HepG2 (cell line): ENCODE data around the gene GATA1. TPM values are rescaled to one million over a fixed set of nuclear protein-coding genes. Genes with fewer than 3 reads are reported as not detected.

Experiments used
- ARNT ChIP-seq: fragments of 450-650 bp; IDR thresholded peaks from 2 replicates; pipeline ENCODE4 v1.6.1; 2017
- BHLHE40 ChIP-seq: IDR thresholded peaks from 2 replicates; pipeline ENCODE4 v1.6.1; 2011; ENCODE audit warnings: low read length, improper control_type of control experiment
- FOXC1 ChIP-seq: sonication (generic); formaldehyde crosslinking; IDR thresholded peaks from 2 replicates; pipeline ENCODE4 v1.8.0; 2022; ENCODE audit warnings: mild to moderate bottlenecking, missing genetic modification reagents, borderline replicate concordance
- KAT2B ChIP-seq: fragments of 150-350 bp; IDR thresholded peaks from 2 replicates; pipeline ENCODE4 v1.6.1; 2014; ENCODE audit warnings: low read depth, low read length, borderline replicate concordance
- RBFOX2 ChIP-seq: fragments of 200-400 bp; formaldehyde crosslinking; IDR thresholded peaks from 2 replicates; pipeline ENCODE4 v1.6.1; 2017; ENCODE audit warnings: low read depth, mild to moderate bottlenecking, low read length
- SALL1 ChIP-seq: sonication (generic); formaldehyde crosslinking; IDR thresholded peaks from 2 replicates; pipeline ENCODE4 v1.8.0; 2022; ENCODE audit warnings: mild to moderate bottlenecking, missing genetic modification reagents
- TMF1 ChIP-seq: sonication (generic); formaldehyde crosslinking; IDR thresholded peaks from 2 replicates; pipeline ENCODE4 v1.8.1; 2022; ENCODE audit warnings: low read depth, missing genetic modification reagents
- ZKSCAN8 ChIP-seq: IDR thresholded peaks from 2 replicates; pipeline ENCODE4 v1.6.1; 2016; ENCODE audit warnings: borderline replicate concordance, missing genetic modification reagents, missing compliant biosample characterization
- ZNF274 ChIP-seq: sonication (generic); formaldehyde crosslinking; IDR thresholded peaks from 2 replicates; pipeline ENCODE4 v1.5.1; 2020; ENCODE audit warnings: mild to moderate bottlenecking, missing genetic modification reagents
- ZNF317 ChIP-seq: sonication (generic); formaldehyde crosslinking; IDR thresholded peaks from 2 replicates; pipeline ENCODE4 v1.5.0; 2020; ENCODE audit warnings: mild to moderate bottlenecking, missing genetic modification reagents
- ZNF746 ChIP-seq: sonication (generic); formaldehyde crosslinking; IDR thresholded peaks from 2 replicates; pipeline ENCODE4 v1.8.0; 2022; ENCODE audit warnings: mild to moderate bottlenecking, missing genetic modification reagents
- ZNF781 ChIP-seq: sonication (generic); formaldehyde crosslinking; IDR thresholded peaks from 2 replicates; pipeline ENCODE4 v1.5.1; 2020; ENCODE audit warnings: borderline replicate concordance, mild to moderate bottlenecking, missing genetic modification reagents; ENCODE audit errors: not compliant biosample characterization
- ZNF841 ChIP-seq: sonication (generic); formaldehyde crosslinking; IDR thresholded peaks from 2 replicates; pipeline ENCODE4 v1.8.1; 2023; ENCODE audit warnings: missing genetic modification reagents, borderline replicate concordance
- polyA plus RNA-seq, 8 experiments: library from polyadenylated mRNA; depleted of rRNA in 3 of 8; stranded (reverse) in 7 of 8; unstranded in 1 of 8; fragments of >200 nt; fragmentation: Illumina TruSeq in 4 of 8; extraction: Trizol in 4 of 8; gene quantifications; 2 replicates each; pipeline versions ENCODE4 v1.2.1 to v1.2.3, GENCODE V29; 2011 to 2016; ENCODE audit warnings: low read depth in 4 of 8, missing spikeins in 1 of 8, mixed read lengths in 1 of 8; ENCODE audit not compliant: insufficient read depth in 1 of 8
- total RNA-seq, 5 experiments: library from RNA; depleted of rRNA; stranded (reverse); fragments of >200 nt; fragmentation: Illumina TruSeq; extraction: Trizol; gene quantifications; 2 replicates each; pipeline ENCODE4 v1.2.3, GENCODE V29; 2016; ENCODE audit warnings: low read depth in 1 of 5
- TF ChIP-seq, protein P1 (sequence below): sonication (generic); formaldehyde crosslinking; IDR thresholded peaks from 2 replicates; pipeline ENCODE4 v1.4.0; 2020; ENCODE audit warnings: mild to moderate bottlenecking, missing genetic modification reagents
- TF ChIP-seq, protein P2 (sequence below), 2 experiments: sonication (generic) in 1 of 2; formaldehyde crosslinking in 1 of 2; IDR thresholded peaks; 2 replicates each; pipeline versions ENCODE4 v1.4.0 to v1.6.1; 2016 to 2020; ENCODE audit warnings: borderline replicate concordance in 1 of 2, low read depth in 1 of 2, mild to moderate bottlenecking in 1 of 2, missing genetic modification reagents in 1 of 2
- TF ChIP-seq, protein P3 (sequence below): IDR thresholded peaks from 2 replicates; pipeline ENCODE4 v1.4.0; 2020; ENCODE audit warnings: mild to moderate bottlenecking, missing genetic modification reagents
- TF ChIP-seq, protein P4 (sequence below): sonication (generic); formaldehyde crosslinking; IDR thresholded peaks from 2 replicates; pipeline ENCODE4 v1.4.0; 2020; ENCODE audit warnings: missing genetic modification reagents

GATA1 gene
- total and polyA plus RNA-seq, 2 of the 13 experiments (the other 11 are each of a cell fraction or from before 2014, with no cell fraction given), result 0.13 TPM; not detected in 1

DNA sequence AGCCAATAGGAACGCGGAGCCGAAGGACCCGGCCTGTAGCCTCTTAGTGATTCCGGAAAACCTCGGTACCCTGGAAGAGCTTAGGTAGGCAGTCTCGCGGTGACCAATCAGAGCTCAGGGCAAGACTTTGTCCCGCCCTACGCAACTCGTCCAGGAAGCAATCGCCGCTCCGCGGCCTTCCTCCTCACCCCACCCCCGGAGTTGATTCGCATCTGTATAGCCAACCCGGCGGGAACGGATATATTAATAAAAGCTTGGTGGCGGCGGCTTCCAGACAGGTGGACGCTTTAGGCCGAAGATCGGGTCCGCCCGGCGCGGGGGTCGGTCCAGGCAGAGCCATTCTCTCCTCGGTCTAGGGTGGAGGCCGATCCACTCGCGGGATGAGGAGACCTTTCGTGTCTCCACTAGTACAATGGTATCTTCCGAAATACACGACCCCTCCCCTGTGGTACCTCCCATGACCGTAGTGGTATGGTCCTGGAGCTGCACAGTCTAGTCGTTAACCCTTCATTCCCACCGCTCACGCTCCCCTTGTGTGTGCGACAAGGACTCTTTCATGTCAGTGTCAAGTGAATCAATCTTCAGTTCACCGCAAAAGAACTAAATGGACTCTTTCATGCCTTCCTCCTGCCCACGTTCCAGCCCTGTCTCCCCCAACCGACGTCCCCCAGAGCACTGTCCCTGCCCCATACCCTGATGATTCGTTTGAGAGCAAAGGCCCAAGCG, 49.0 kb upstream of the GATA1 start (continued):
- TF ChIP-seq, protein P1, sequence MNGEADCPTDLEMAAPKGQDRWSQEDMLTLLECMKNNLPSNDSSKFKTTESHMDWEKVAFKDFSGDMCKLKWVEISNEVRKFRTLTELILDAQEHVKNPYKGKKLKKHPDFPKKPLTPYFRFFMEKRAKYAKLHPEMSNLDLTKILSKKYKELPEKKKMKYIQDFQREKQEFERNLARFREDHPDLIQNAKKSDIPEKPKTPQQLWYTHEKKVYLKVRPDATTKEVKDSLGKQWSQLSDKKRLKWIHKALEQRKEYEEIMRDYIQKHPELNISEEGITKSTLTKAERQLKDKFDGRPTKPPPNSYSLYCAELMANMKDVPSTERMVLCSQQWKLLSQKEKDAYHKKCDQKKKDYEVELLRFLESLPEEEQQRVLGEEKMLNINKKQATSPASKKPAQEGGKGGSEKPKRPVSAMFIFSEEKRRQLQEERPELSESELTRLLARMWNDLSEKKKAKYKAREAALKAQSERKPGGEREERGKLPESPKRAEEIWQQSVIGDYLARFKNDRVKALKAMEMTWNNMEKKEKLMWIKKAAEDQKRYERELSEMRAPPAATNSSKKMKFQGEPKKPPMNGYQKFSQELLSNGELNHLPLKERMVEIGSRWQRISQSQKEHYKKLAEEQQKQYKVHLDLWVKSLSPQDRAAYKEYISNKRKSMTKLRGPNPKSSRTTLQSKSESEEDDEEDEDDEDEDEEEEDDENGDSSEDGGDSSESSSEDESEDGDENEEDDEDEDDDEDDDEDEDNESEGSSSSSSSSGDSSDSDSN, result no peak
- TF ChIP-seq TMF1 (no peak), ZKSCAN8 (CRISPR knock-in tag) (no peak), KAT2B (no peak), ZNF274 (CRISPR knock-in tag) (no peak), ZNF781 (CRISPR knock-in tag) (no peak), BHLHE40 (peak; percentile 85), RBFOX2 (peak; percentile 73), ARNT (no peak), SALL1 (CRISPR knock-in tag) (peak; percentile 25), ZNF317 (CRISPR knock-in tag) (no peak), FOXC1 (no peak), ZNF746 (CRISPR knock-in tag) (no peak), ZNF841 (CRISPR knock-in tag) (no peak)
- TF ChIP-seq, protein P2, sequence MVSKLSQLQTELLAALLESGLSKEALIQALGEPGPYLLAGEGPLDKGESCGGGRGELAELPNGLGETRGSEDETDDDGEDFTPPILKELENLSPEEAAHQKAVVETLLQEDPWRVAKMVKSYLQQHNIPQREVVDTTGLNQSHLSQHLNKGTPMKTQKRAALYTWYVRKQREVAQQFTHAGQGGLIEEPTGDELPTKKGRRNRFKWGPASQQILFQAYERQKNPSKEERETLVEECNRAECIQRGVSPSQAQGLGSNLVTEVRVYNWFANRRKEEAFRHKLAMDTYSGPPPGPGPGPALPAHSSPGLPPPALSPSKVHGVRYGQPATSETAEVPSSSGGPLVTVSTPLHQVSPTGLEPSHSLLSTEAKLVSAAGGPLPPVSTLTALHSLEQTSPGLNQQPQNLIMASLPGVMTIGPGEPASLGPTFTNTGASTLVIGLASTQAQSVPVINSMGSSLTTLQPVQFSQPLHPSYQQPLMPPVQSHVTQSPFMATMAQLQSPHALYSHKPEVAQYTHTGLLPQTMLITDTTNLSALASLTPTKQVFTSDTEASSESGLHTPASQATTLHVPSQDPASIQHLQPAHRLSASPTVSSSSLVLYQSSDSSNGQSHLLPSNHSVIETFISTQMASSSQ (IDR thresholded peaks at IDR 0.05; ENCODE audit: low read depth), result no peak
- TF ChIP-seq, protein P2 (CRISPR knock-in tag; IDR thresholded peaks at IDR 0.05; ENCODE audit: borderline replicate concordance), result no peak
- TF ChIP-seq, protein P3, sequence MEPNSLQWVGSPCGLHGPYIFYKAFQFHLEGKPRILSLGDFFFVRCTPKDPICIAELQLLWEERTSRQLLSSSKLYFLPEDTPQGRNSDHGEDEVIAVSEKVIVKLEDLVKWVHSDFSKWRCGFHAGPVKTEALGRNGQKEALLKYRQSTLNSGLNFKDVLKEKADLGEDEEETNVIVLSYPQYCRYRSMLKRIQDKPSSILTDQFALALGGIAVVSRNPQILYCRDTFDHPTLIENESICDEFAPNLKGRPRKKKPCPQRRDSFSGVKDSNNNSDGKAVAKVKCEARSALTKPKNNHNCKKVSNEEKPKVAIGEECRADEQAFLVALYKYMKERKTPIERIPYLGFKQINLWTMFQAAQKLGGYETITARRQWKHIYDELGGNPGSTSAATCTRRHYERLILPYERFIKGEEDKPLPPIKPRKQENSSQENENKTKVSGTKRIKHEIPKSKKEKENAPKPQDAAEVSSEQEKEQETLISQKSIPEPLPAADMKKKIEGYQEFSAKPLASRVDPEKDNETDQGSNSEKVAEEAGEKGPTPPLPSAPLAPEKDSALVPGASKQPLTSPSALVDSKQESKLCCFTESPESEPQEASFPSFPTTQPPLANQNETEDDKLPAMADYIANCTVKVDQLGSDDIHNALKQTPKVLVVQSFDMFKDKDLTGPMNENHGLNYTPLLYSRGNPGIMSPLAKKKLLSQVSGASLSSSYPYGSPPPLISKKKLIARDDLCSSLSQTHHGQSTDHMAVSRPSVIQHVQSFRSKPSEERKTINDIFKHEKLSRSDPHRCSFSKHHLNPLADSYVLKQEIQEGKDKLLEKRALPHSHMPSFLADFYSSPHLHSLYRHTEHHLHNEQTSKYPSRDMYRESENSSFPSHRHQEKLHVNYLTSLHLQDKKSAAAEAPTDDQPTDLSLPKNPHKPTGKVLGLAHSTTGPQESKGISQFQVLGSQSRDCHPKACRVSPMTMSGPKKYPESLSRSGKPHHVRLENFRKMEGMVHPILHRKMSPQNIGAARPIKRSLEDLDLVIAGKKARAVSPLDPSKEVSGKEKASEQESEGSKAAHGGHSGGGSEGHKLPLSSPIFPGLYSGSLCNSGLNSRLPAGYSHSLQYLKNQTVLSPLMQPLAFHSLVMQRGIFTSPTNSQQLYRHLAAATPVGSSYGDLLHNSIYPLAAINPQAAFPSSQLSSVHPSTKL (CRISPR knock-in tag), result no peak
- TF ChIP-seq, protein P4, sequence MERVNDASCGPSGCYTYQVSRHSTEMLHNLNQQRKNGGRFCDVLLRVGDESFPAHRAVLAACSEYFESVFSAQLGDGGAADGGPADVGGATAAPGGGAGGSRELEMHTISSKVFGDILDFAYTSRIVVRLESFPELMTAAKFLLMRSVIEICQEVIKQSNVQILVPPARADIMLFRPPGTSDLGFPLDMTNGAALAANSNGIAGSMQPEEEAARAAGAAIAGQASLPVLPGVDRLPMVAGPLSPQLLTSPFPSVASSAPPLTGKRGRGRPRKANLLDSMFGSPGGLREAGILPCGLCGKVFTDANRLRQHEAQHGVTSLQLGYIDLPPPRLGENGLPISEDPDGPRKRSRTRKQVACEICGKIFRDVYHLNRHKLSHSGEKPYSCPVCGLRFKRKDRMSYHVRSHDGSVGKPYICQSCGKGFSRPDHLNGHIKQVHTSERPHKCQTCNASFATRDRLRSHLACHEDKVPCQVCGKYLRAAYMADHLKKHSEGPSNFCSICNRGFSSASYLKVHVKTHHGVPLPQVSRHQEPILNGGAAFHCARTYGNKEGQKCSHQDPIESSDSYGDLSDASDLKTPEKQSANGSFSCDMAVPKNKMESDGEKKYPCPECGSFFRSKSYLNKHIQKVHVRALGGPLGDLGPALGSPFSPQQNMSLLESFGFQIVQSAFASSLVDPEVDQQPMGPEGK (CRISPR knock-in tag), result no peak
